H1 (cell line): ENCODE data around the gene EPHB3. TPM values are rescaled to one million over a fixed set of nuclear protein-coding genes. Genes with fewer than 3 reads are reported as not detected.

ENCODE experiments used
- ASH2L ChIP-seq: fragments of 200-600, 300-600 bp; sonication (generic); IDR thresholded peaks from one replicate; pipeline ENCODE4 v1.7.1; 2017; ENCODE audit warnings: low read length
- BACH1 ChIP-seq: IDR thresholded peaks from 2 replicates; pipeline ENCODE4 v1.6.1; 2012; ENCODE audit warnings: low read length, improper control_type of control experiment
- BRCA1 ChIP-seq: IDR thresholded peaks from 2 replicates; pipeline ENCODE4 v1.6.1; 2012; ENCODE audit warnings: low read depth, low read length, improper control_type of control experiment
- CREB1 ChIP-seq: IDR thresholded peaks from 2 replicates; pipeline ENCODE4 v1.6.1; 2012; ENCODE audit warnings: inconsistent platforms
- CTCF ChIP-seq, 3 experiments: IDR thresholded peaks; 1 replicate in 2 of 3; 2 replicates in 1 of 3; pipeline versions ENCODE4 v1.5.1 to v1.6.1; 2011; ENCODE audit warnings: low read length in 3 of 3, mild to moderate bottlenecking in 3 of 3, inconsistent platforms in 2 of 3, low read depth in 1 of 3, moderate library complexity in 1 of 3; ENCODE audit not compliant: insufficient read depth in 1 of 3; ENCODE audit errors: control extremely low read depth in 1 of 3
- FOSL1 ChIP-seq: IDR thresholded peaks from 2 replicates; pipeline ENCODE4 v1.6.1; 2011; ENCODE audit warnings: mild to moderate bottlenecking, low read depth, low read length, moderate library complexity; ENCODE audit not compliant: insufficient read depth
- KDM4A ChIP-seq: IDR thresholded peaks from one replicate; pipeline ENCODE4 v1.7.1; 2012; ENCODE audit warnings: low read depth, mild to moderate bottlenecking, moderate library complexity, low read length, inconsistent platforms; ENCODE audit not compliant: severe bottlenecking
- KDM5A ChIP-seq: fragments of 200-600 bp; IDR thresholded peaks from 2 replicates; pipeline ENCODE4 v1.7.1; 2012; ENCODE audit warnings: mild to moderate bottlenecking, low read length, inconsistent platforms, mixed read lengths
- MAFK ChIP-seq: IDR thresholded peaks from 2 replicates; pipeline ENCODE4 v1.6.1; 2012; ENCODE audit warnings: low read depth, mild to moderate bottlenecking, improper control_type of control experiment, low read length
- POLR2A ChIP-seq, 2 experiments: IDR thresholded peaks; 1 replicate in 1 of 2; 2 replicates in 1 of 2; pipeline ENCODE4 v1.6.1; 2011; ENCODE audit warnings: low read depth in 2 of 2, low read length in 2 of 2, mild to moderate bottlenecking in 2 of 2; ENCODE audit errors: control extremely low read depth in 1 of 2
- POLR2AphosphoS5 ChIP-seq: IDR thresholded peaks from 2 replicates; pipeline ENCODE4 v1.6.1; 2011; ENCODE audit warnings: low read depth, low read length
- POU5F1 ChIP-seq: IDR thresholded peaks from 2 replicates; pipeline ENCODE4 v1.6.1; 2011; ENCODE audit warnings: low read depth, mild to moderate bottlenecking, low read length, moderate library complexity
- RBBP5 ChIP-seq: IDR thresholded peaks from 2 replicates; pipeline ENCODE4 v1.7.1; 2012; ENCODE audit warnings: low read depth, mild to moderate bottlenecking, inconsistent platforms, low read length, moderate library complexity, borderline replicate concordance
- SIN3A ChIP-seq, 2 experiments: IDR thresholded peaks in 1 of 2; conservative IDR thresholded peaks in 1 of 2; 2 replicates each; pipeline ENCODE4 v1.6.1; 2011 to 2012; ENCODE audit warnings: low read length in 2 of 2, improper control_type of control experiment in 1 of 2, low read depth in 1 of 2, mild to moderate bottlenecking in 1 of 2
- SIX5 ChIP-seq: IDR thresholded peaks from 2 replicates; pipeline ENCODE4 v1.6.1; 2011; ENCODE audit warnings: mild to moderate bottlenecking, low read depth, low read length
- SP1 ChIP-seq: IDR thresholded peaks from 2 replicates; pipeline ENCODE4 v1.6.1; 2011; ENCODE audit warnings: low read depth, low read length
- SP2 ChIP-seq: IDR thresholded peaks from 2 replicates; pipeline ENCODE4 v1.6.1; 2012; ENCODE audit warnings: mild to moderate bottlenecking, low read length, inconsistent platforms
- SUZ12 ChIP-seq: fragments of 200-600 bp; sonication (generic); IDR thresholded peaks from 2 replicates; pipeline ENCODE4 v1.6.1; 2012; ENCODE audit warnings: mild to moderate bottlenecking, inconsistent platforms, low read length, moderate library complexity, mixed read lengths
- TAF1 ChIP-seq: IDR thresholded peaks from 2 replicates; pipeline ENCODE4 v1.6.1; 2011; ENCODE audit warnings: mild to moderate bottlenecking, low read depth, low read length
- TAF7 ChIP-seq: optimal IDR thresholded peaks from 2 replicates; pipeline ENCODE3; 2011; ENCODE audit warnings: low read depth, mild to moderate bottlenecking, inconsistent platforms, low read length, moderate library complexity, borderline replicate concordance
- TBP ChIP-seq: IDR thresholded peaks from 2 replicates; pipeline ENCODE4 v1.6.1; 2011; ENCODE audit warnings: low read depth, low read length, improper control_type of control experiment
- TCF12 ChIP-seq: IDR thresholded peaks from 2 replicates; pipeline ENCODE4 v1.6.1; 2011; ENCODE audit warnings: low read depth, mild to moderate bottlenecking, low read length
- USF2 ChIP-seq: IDR thresholded peaks from 2 replicates; pipeline ENCODE4 v1.6.1; 2011; ENCODE audit warnings: low read length, improper control_type of control experiment
- YY1 ChIP-seq: IDR thresholded peaks from 2 replicates; pipeline ENCODE4 v1.6.1; 2011; ENCODE audit warnings: low read depth, mild to moderate bottlenecking, low read length
- ZNF274 ChIP-seq: IDR thresholded peaks from 2 replicates; pipeline ENCODE4 v1.7.0; 2012; ENCODE audit warnings: low read length, borderline replicate concordance; ENCODE audit errors: extremely low read depth
- polyA plus RNA-seq, 7 experiments: library from polyadenylated mRNA; depleted of rRNA in 3 of 7; stranded (reverse) in 5 of 7; unstranded in 2 of 7; fragments of >200 nt in 5 of 7; fragments of 200-250 nt in 2 of 7; gene quantifications; 1 replicate in 5 of 7; 2 replicates in 1 of 7; 4 replicates in 1 of 7; pipeline versions ENCODE4 v1.2.1 to v1.2.3, GENCODE V29; 2011 to 2013; ENCODE audit warnings: missing spikeins in 2 of 7, mixed read lengths in 2 of 7
- total RNA-seq: library from RNA; stranded (reverse); fragmentation: NEBNext Ultra II Directional; extraction: Animal tissue kit (Norgen Biotek cat#: 25700); gene quantifications from 2 replicates; pipeline ENCODE4 v1.2.1, GENCODE V29; 2021

The EPHB3 gene
- total and polyA plus RNA-seq, 2 of the 8 experiments (the other 6 are each of a cell fraction or from before 2014, with no cell fraction given) = 0.41 to 0.91 TPM

- no peak for TF ChIP-seq SP2
- TF ChIP-seq POLR2A (IDR thresholded peaks at IDR 0.05; ENCODE audit: control extremely low read depth in 1 of 2, low read depth in 2 of 2, low read length in 2 of 2) = peak in 1 of 2 experiments; percentile 66; a peak in 2 of 3 replicates
- peak; percentile 30; the same call in 1 of the 2 replicates for TF ChIP-seq RBBP5
- peak; percentile 14 for TF ChIP-seq TAF1
- TF ChIP-seq SIN3A (conservative IDR thresholded peaks at IDR 0.05 in 1 of 2, IDR thresholded peaks at IDR 0.05 in 1 of 2; ENCODE audit: low read depth in 1 of 2, low read length in 2 of 2) = no peak
- TF ChIP-seq BACH1 = no peak; the same call in 1 of the 2 replicates
- no peak; the same call in 1 of the 2 replicates for TF ChIP-seq POLR2AphosphoS5
- TF ChIP-seq SIX5 = no peak
- no peak for TF ChIP-seq MAFK
- peak; percentile 34 to 56 (median 39); a peak in 3 of 4 replicates for TF ChIP-seq CTCF (IDR thresholded peaks at IDR 0.05; ENCODE audit: control extremely low read depth in 1 of 3, insufficient read depth in 1 of 3, low read depth in 1 of 3, low read length in 3 of 3)
- no peak for TF ChIP-seq FOSL1
- TF ChIP-seq USF2 = no peak
- TF ChIP-seq KDM5A = no peak
- TF ChIP-seq BRCA1 = no peak
- TF ChIP-seq ASH2L = peak; percentile 50
- no peak for TF ChIP-seq TAF7
- no peak for TF ChIP-seq POU5F1
- no peak for TF ChIP-seq CREB1
- TF ChIP-seq SP1 = no peak
- TF ChIP-seq TCF12 = no peak
- TF ChIP-seq KDM4A = peak; percentile 25
- no peak; the same call in 1 of the 2 replicates for TF ChIP-seq SUZ12
- peak; percentile 8; the same call in 1 of the 2 replicates for TF ChIP-seq TBP
- no peak for TF ChIP-seq ZNF274
- TF ChIP-seq YY1 = peak; percentile 92
Measured at GRCh38 chr3:184526088-184526433, 35.5 kb upstream of the EPHB3 start (continued).
